H9 (cell line): ENCODE measurements around the gene ZCCHC3. TPM values are rescaled to one million over a fixed set of nuclear protein-coding genes. Genes with fewer than 3 reads are reported as not detected.

Experiments used
- DNase-seq: peaks from one replicate; pipeline ENCODE4 v3.0.0-alpha.2; 2017
- H2AFZ ChIP-seq: one replicate; pipeline ENCODE4 v1.6.1; 2013; ENCODE audit warnings: mild to moderate bottlenecking, low read length, control low read depth, moderate library complexity
- H2AK5ac ChIP-seq: 2 replicates; pipeline ENCODE4 v1.6.1; 2013; ENCODE audit warnings: low read length, control low read depth, mixed read lengths; ENCODE audit not compliant: insufficient read length
- H2BK120ac ChIP-seq: one replicate; pipeline ENCODE4 v1.6.1; 2013; ENCODE audit warnings: low read depth, mild to moderate bottlenecking, low read length, control low read depth, inconsistent platforms; ENCODE audit not compliant: poor library complexity, severe bottlenecking
- H2BK12ac ChIP-seq: 2 replicates; pipeline ENCODE4 v1.6.1; 2013; ENCODE audit warnings: low read length, control low read depth, mixed read lengths, low read depth; ENCODE audit not compliant: insufficient read length
- H2BK15ac ChIP-seq: 2 replicates; pipeline ENCODE4 v1.6.1; 2013; ENCODE audit warnings: low read depth, low read length, control low read depth
- H2BK20ac ChIP-seq: one replicate; pipeline ENCODE4 v1.6.1; 2013; ENCODE audit warnings: low read depth, mild to moderate bottlenecking, low read length, control low read depth, inconsistent platforms; ENCODE audit not compliant: poor library complexity, severe bottlenecking
- H2BK5ac ChIP-seq: 2 replicates; pipeline ENCODE4 v1.6.1; 2013; ENCODE audit warnings: low read length, control low read depth, mixed read lengths; ENCODE audit not compliant: insufficient read length
- H3K14ac ChIP-seq: 2 replicates; pipeline ENCODE4 v1.6.1; 2013; ENCODE audit warnings: low read length, control low read depth; ENCODE audit not compliant: insufficient read depth
- H3K18ac ChIP-seq: 2 replicates; pipeline ENCODE4 v1.6.1; 2013; ENCODE audit warnings: low read depth, mild to moderate bottlenecking, mixed read lengths, low read length, control low read depth; ENCODE audit not compliant: insufficient read length
- H3K23ac ChIP-seq: 2 replicates; pipeline ENCODE4 v1.6.1; 2013; ENCODE audit warnings: low read length, control low read depth, mixed read lengths, low read depth; ENCODE audit not compliant: insufficient read length
- H3K23me2 ChIP-seq: 2 replicates; pipeline ENCODE4 v1.6.1; 2013; ENCODE audit warnings: low read depth, mild to moderate bottlenecking, mixed read lengths, low read length, control low read depth; ENCODE audit not compliant: insufficient read length, poor library complexity, severe bottlenecking
- H3K27ac ChIP-seq: 2 replicates; pipeline ENCODE4 v1.5.1; 2013; ENCODE audit warnings: low read length, control low read depth, mixed read lengths, low read depth; ENCODE audit not compliant: insufficient read length
- H3K27me3 ChIP-seq: 2 replicates; pipeline ENCODE4 v1.6.1; 2013; ENCODE audit warnings: low read length, control low read depth, inconsistent platforms; ENCODE audit not compliant: insufficient read depth
- H3K4ac ChIP-seq: 2 replicates; pipeline ENCODE4 v1.6.1; 2013; ENCODE audit warnings: low read depth, mild to moderate bottlenecking, control low read depth, inconsistent platforms, low read length, moderate library complexity
- H3K4me1 ChIP-seq: 2 replicates; pipeline ENCODE4 v1.6.1; 2013; ENCODE audit warnings: low read length, control low read depth, inconsistent platforms; ENCODE audit not compliant: insufficient read depth
- H3K4me2 ChIP-seq: 2 replicates; pipeline ENCODE4 v1.6.1; 2013; ENCODE audit warnings: low read length, control low read depth, mixed read lengths; ENCODE audit not compliant: insufficient read length, insufficient read depth
- H3K56ac ChIP-seq: 2 replicates; pipeline ENCODE4 v1.6.1; 2013; ENCODE audit warnings: low read depth, mild to moderate bottlenecking, mixed read lengths, low read length, control low read depth; ENCODE audit not compliant: insufficient read length
- H3K79me1 ChIP-seq: 2 replicates; pipeline ENCODE4 v1.6.1; 2013; ENCODE audit warnings: low read depth, mild to moderate bottlenecking, moderate library complexity, low read length, control low read depth, inconsistent platforms; ENCODE audit not compliant: insufficient read depth, poor library complexity, severe bottlenecking
- H3K79me2 ChIP-seq: 2 replicates; pipeline ENCODE4 v1.6.1; 2013; ENCODE audit warnings: low read length, control low read depth, inconsistent platforms; ENCODE audit not compliant: insufficient read depth
- H3K9ac ChIP-seq: 2 replicates; pipeline ENCODE4 v1.6.1; 2013; ENCODE audit warnings: low read length, control low read depth, mixed read lengths; ENCODE audit not compliant: insufficient read length; ENCODE audit errors: extremely low read depth
- H3K9me3 ChIP-seq: one replicate; pipeline ENCODE4 v1.6.1; 2013; ENCODE audit warnings: low read depth, low read length, inconsistent platforms; ENCODE audit not compliant: control insufficient read depth
- H3T11ph ChIP-seq: one replicate; pipeline ENCODE4 v1.6.1; 2013; ENCODE audit warnings: mild to moderate bottlenecking, low read length, control low read depth, inconsistent platforms
- H4K20me1 ChIP-seq: one replicate; pipeline ENCODE4 v1.6.1; 2013; ENCODE audit not compliant: control insufficient read depth, insufficient read length, insufficient read depth
- H4K5ac ChIP-seq: 2 replicates; pipeline ENCODE4 v1.6.1; 2013; ENCODE audit warnings: low read depth, mild to moderate bottlenecking, mixed read lengths, low read length, control low read depth; ENCODE audit not compliant: insufficient read length
- H4K8ac ChIP-seq: replicated peaks from 2 replicates; pipeline ENCODE4 v1.6.1; 2013; ENCODE audit warnings: low read length, control low read depth, mixed read lengths, low read depth; ENCODE audit not compliant: insufficient read length
- H4K91ac ChIP-seq: 2 replicates; pipeline ENCODE4 v1.6.1; 2013; ENCODE audit warnings: low read depth, mild to moderate bottlenecking, moderate library complexity, mixed read lengths, low read length, control low read depth; ENCODE audit not compliant: insufficient read length
- H3K27ac Mint-ChIP-seq, 3 experiments: 2 replicates in 2 of 3; 3 replicates in 1 of 3; pipeline ENCODE4 v1.8.0; 2020 to 2021; ENCODE audit warnings: mixed read lengths in 3 of 3, mild to moderate bottlenecking in 1 of 3, moderate library complexity in 1 of 3
- H3K27me3 Mint-ChIP-seq: 2 replicates; pipeline ENCODE4 v1.8.0; 2021; ENCODE audit warnings: low read depth, mild to moderate bottlenecking, moderate library complexity, mixed read lengths
- H3K36me3 Mint-ChIP-seq, 3 experiments: 2 replicates in 2 of 3; 3 replicates in 1 of 3; pipeline ENCODE4 v1.8.0; 2020 to 2021; ENCODE audit warnings: low read depth in 3 of 3, mixed read lengths in 3 of 3; ENCODE audit not compliant: insufficient read depth in 1 of 3
- H3K4me1 Mint-ChIP-seq, 2 experiments: 2 replicates each; pipeline ENCODE4 v1.8.0; 2020; ENCODE audit warnings: mixed read lengths in 2 of 2
- H3K4me3 Mint-ChIP-seq, 2 experiments: 2 replicates in 1 of 2; 3 replicates in 1 of 2; pipeline ENCODE4 v1.8.0; 2020 to 2021; ENCODE audit warnings: mild to moderate bottlenecking in 2 of 2, mixed read lengths in 2 of 2, moderate library complexity in 1 of 2
- H3K9me3 Mint-ChIP-seq, 2 experiments: 2 replicates in 1 of 2; 3 replicates in 1 of 2; pipeline ENCODE4 v1.8.0; 2020; ENCODE audit warnings: mild to moderate bottlenecking in 2 of 2, mixed read lengths in 2 of 2, moderate library complexity in 1 of 2
- whole genome bisulfite sequencing: extraction: QIAGEN DNeasy Blood & Tissue Kit; methylation state at CpG from one replicate; pipeline ENCODE4 v1.1.7; 2013; ENCODE audit warnings: missing lambda C conversion rate, low lambda C conversion rate, mixed read lengths; ENCODE audit not compliant: insufficient read length; ENCODE audit errors: extremely low coverage; 5-methylcytosine and 5-hydroxymethylcytosine counted together
- total RNA-seq: library from RNA; stranded (reverse); gene quantifications from 2 replicates; pipeline ENCODE4 v1.2.1, GENCODE V29; 2021
- TF ChIP-seq, protein P1 (sequence below): fragments of 200-600 bp; sonication (generic); conservative IDR thresholded peaks from 3 replicates; pipeline ENCODE4 v1.8.0; 2021; ENCODE audit warnings: antibody characterized with exemption, mild to moderate bottlenecking

The ZCCHC3 gene
- total RNA-seq, 1 experiment from 2014 or later, result 41.3 TPM

DNA sequence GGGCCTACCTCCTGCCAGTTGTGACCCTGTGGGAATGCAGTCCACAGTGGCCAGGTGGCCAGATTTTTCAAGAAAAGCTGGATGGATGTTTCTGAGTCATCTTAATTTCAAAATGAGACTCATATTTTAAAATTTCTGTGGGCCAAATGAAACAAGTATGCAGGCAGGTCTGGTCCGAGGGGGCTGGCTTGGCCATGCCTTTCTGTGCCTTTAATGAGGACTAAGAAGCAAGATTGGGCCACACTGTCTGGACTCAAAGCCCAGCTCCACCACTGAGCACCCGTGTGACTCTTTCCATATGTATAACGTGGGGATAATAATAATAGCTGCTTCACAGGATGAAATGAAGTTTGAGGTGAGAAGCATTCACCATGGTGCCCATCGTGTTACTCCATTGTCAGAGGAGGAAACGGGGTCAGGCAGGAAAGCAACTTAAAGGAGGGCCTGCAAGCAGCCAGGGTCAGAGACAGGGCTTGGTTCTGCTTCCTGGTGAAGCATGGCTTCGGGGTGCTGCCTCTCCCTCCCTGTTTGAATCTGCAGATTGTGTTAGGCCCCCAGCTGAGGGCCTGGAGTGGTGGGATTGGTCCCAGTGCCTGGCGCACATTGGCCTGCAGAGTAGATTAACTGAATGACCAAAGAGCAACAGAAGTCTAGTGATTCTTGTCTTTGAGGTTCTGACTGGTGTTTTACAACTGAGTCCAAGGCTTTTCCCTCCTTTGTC lies 31.8 kb downstream of the ZCCHC3 start:
- peaks cover 2% of the 10 kb centered on the region for H4K20me1 ChIP-seq
- no peaks in the 10 kb centered on the region for H3K9me3 ChIP-seq
- WGBS, result no CpG with 5 or more reads among the region's 7 CpGs
- H3K4ac ChIP-seq, result no peak overlapping the region
- Mint-ChIP-seq H3K27me3 (peaks cover 16% of the 10 kb centered on the region), H3K27ac (peak overlapping the region in 1 of 3 experiments; percentile 91; a peak in 2 of 7 replicates), H3K4me1 (peaks cover 29 to 32% of the 10 kb centered on the region in 2 experiments), H3K4me3 (peak overlapping the region; percentile 87 to 88), H3K36me3 (peaks cover 16 to 22% (median 21%) of the 10 kb centered on the region in 3 experiments; a peak in 6 of 7 replicates), H3K9me3 (peaks cover 0 to 2% of the 10 kb centered on the region in 2 experiments; a peak in 1 of 5 replicates)
- no peak for DNase-seq
- no peak overlapping the region for H2AK5ac ChIP-seq
- H4K5ac ChIP-seq, result no peak overlapping the region
- H3K23me2 ChIP-seq, result peaks cover 12% of the 10 kb centered on the region
- H3K4me1 ChIP-seq, result peaks cover 2% of the 10 kb centered on the region; the same call in 1 of the 2 replicates
- H3K27me3 ChIP-seq, result peaks cover 3% of the 10 kb centered on the region; the same call in 1 of the 2 replicates
- peaks cover 9% of the 10 kb centered on the region; the same call in 1 of the 2 replicates for H3K79me2 ChIP-seq
- no peak overlapping the region for H3T11ph ChIP-seq
- no peak overlapping the region for H2BK120ac ChIP-seq
- H3K18ac ChIP-seq, result no peak overlapping the region
- H2AFZ ChIP-seq, result no peak overlapping the region
- no peak overlapping the region for H3K9ac ChIP-seq
- no peak overlapping the region for H2BK15ac ChIP-seq
- TF ChIP-seq, protein P1, sequence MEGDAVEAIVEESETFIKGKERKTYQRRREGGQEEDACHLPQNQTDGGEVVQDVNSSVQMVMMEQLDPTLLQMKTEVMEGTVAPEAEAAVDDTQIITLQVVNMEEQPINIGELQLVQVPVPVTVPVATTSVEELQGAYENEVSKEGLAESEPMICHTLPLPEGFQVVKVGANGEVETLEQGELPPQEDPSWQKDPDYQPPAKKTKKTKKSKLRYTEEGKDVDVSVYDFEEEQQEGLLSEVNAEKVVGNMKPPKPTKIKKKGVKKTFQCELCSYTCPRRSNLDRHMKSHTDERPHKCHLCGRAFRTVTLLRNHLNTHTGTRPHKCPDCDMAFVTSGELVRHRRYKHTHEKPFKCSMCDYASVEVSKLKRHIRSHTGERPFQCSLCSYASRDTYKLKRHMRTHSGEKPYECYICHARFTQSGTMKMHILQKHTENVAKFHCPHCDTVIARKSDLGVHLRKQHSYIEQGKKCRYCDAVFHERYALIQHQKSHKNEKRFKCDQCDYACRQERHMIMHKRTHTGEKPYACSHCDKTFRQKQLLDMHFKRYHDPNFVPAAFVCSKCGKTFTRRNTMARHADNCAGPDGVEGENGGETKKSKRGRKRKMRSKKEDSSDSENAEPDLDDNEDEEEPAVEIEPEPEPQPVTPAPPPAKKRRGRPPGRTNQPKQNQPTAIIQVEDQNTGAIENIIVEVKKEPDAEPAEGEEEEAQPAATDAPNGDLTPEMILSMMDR, result no peak
- H4K8ac ChIP-seq, result no peak overlapping the region
- H2BK12ac ChIP-seq, result no peak overlapping the region
- no peak overlapping the region for H3K4me2 ChIP-seq
- H3K23ac ChIP-seq, result no peak overlapping the region
- H3K56ac ChIP-seq, result no peak overlapping the region
- H3K14ac ChIP-seq, result no peak overlapping the region
- no peak overlapping the region for H2BK20ac ChIP-seq
- no peaks in the 10 kb centered on the region for H3K79me1 ChIP-seq
- H2BK5ac ChIP-seq, result no peak overlapping the region
- H3K27ac ChIP-seq, result no peak overlapping the region
- H4K91ac ChIP-seq, result no peak overlapping the region
